Measurements from ENCODE around the gene ANO1.

The ANO1 gene

DNA sequence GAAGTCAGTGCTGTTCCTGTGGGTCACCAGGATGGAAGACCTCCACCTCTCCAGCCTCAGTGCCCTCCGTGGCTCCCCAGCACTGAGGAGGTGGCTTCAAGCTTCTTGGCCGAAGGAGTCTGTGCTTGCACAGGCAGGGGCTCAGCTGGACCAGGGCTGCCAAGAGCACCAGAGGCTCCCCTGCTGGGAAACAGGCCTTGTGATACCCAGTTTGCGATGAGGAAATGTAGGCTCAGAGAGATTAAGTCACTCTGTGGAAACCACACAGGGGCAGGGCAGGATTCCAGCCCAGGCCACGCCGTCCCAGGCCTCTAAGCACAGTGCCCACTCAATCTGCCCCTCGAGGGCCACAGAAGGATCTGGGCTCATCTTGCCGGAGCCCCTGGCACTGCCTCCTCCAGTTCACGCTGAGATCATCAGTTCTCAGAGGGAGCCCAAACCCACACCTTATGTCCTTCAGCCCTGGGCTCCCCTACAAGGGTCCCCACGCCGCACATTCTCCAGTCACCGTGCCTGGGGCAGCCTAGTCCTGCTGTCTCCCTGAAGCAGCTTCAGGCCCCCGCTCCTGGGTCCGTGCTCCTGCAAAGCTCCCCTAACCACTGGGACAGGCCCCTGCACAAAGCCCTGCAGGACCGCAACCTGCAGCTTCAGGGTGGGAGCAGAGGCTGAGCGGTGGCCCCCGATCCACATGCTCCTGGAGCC lies 21.6 kb downstream of the ANO1 start:
- no peak for DNase-seq

DNA sequence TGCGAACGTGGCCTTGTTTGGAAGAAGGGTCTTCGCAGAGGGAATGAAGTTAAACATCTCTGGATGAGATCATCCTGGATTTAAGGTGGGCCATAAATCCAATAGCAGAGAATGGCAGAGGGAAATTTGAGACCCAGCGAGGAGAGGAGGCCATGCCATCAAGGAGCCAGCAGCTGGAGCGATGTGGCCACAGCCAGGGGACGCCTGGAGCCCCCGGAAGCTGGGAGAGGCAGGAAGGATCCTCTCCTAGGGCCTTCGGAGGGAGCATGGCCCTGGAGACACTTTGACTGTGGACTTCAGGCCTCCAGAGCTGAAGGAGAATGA lies 22.1 kb downstream of the ANO1 start:
- no peak for DNase-seq

DNA sequence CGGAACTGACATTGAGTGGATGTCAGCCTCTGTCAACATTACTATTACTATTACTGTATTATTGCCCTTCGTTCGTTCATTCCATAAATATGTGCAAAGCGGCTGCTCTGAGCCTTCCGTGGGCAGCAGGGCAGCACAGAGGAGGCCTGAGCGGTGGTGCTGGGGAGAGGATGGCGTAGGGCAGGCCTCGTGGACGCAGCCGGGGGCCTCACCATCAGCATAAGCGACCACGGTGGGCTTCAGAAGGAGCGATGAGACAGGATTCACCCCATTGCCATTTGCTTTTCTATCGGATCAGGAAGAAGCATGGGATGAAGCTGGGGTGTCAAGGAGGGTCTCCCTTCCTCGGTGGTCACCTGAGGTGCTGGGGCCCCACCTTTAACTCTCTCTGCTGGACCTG lies 22.7 kb downstream of the ANO1 start:
- no peak for DNase-seq

- DNase-seq: no peak
Observed at GRCh38 chr11:70103256-70103975, 25.3 kb downstream of the ANO1 start.

- DNase-seq: no peak
Observed at GRCh38 chr11:70104419-70104818, 26.3 kb downstream of the ANO1 start.

GRCh38 chr11:70104961-70105360 lies 26.8 kb downstream of the ANO1 start:
- DNase-seq: no peak

DNA sequence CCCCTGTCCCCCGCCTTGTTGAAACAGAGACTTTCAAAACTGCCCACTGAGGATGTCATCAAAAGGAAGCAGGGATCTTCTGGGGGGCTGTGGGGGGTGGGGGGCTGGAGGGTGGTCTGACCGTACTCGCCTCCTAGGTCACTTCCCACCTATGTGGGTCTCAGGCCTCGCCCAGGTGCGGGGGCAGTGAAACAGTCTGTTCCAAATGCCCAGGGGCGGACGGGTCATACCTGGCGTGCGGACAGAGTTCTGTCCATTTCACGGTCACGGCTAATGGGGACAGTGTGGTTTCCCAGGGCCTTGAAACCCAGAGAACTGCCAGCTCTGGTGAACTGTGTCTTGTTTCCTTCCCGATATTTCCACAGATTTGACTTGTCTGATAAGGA lies 27.2 kb downstream of the ANO1 start:
- no peak for DNase-seq

- no peak for DNase-seq
Observed at GRCh38 chr11:70105755-70106571, 27.8 kb downstream of the ANO1 start.

DNA sequence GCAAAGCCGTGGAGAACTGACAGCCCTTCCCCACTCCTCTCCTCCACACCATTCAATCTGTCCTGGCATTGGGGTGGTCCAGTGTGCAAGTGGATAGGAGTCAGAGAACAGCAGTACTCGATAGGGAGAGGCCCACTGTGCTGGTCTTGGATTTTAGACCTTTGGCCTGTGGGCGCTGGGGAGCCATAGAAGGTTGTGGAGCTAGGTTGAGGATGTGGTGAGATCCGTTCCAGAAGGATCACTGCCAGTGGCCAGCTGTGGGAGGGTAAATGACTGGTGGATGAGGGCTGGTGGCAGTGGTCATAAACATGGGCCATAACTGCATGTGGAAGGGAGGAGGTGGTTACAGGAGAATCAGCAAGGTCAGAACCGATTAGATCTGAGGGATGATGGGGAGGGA lies 28.6 kb downstream of the ANO1 start:
- DNase-seq: no peak

DNA sequence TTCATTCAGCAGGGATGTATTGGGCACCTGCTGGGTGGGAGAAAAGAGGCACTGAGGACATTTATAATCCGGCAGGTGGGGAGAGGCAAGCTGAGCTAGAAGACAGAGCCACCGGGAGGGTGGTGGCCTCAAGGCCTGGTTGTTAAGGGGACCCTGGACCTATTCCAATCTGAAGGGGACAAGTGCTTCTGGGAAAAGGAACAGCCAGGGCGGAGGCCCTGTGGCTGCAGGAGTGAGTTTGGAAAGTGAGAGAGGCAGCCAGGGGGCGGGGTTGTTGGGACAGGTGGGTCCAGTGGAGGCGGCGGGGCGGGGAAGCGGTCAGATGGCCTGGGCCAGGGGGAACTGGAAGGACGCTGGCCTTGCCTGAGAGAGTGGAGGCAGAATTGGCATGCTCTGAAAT lies 29.1 kb downstream of the ANO1 start:
- DNase-seq: no peak

GRCh38 chr11:70107756-70108155 lies 29.6 kb downstream of the ANO1 start:
- DNase-seq: no peak

- no peak for DNase-seq
Observed at GRCh38 chr11:70108250-70108649, 30.1 kb downstream of the ANO1 start.

DNA sequence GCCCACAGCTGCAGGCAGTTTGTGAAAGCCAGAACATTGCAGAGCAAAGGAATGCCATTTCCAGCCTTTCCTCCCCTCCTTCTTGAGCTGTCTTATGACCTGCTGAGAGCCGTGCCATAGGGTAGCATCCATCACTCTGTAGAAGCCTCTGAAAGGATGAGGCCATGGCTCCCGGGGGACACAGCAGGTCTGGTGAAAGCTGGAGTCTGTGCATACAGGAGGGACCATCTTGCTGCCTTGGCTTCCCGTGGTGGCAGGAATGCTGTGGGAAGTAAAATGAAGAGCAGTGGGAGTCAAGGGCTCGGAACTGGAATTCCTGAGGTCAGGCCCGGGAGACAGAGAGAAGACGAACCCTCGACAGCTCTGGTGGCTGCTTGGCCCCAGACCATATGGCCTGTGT lies 30.9 kb downstream of the ANO1 start:
- DNase-seq: no peak

GRCh38 chr11:70109903-70110302 lies 31.8 kb downstream of the ANO1 start:
- no peak for DNase-seq

- no peak for DNase-seq
Observed at GRCh38 chr11:70110538-70111055, 32.5 kb downstream of the ANO1 start.

DNA sequence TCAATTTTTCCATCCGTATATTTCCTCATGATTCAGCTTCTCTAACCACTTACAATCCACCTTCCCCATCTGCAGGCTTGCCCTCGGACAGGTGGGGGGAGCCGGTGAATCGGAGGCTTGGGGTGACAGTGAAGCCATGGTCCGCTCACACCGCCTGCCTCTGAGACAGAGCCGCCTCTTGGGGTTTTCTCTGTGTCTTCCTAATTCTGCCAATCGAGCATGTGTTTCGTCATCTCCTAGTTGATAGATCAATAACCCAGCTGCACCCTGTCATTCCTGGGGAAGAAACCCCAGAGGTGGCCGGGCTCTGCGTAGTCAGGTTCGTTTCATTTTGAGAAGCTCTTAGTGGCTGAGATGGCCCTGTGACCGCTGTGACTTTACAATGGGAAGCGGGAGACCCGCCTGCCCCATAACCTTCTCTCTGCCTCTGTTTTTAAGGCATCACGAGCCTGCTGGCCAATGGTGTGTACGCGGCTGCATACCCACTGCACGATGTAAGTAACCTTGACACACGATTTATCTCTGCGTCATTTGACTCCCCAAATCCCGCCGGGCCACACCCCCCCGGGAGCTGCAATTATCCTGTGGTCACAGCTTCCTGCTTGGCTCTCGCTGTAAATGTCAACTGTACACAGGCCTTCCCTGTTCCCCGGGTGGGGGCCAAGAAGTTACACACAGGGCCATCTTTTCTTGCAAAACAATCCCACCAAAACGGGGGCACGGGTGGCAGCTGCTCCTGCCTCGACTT lies 33.3 kb downstream of the ANO1 start:
- no peak for DNase-seq

GRCh38 chr11:70112017-70112434 lies 33.9 kb downstream of the ANO1 start:
- DNase-seq: no peak

GRCh38 chr11:70113801-70114200 lies 35.7 kb downstream of the ANO1 start:
- no peak for DNase-seq

- no peak for DNase-seq
Observed at GRCh38 chr11:70115778-70116177, 37.7 kb downstream of the ANO1 start.

DNA sequence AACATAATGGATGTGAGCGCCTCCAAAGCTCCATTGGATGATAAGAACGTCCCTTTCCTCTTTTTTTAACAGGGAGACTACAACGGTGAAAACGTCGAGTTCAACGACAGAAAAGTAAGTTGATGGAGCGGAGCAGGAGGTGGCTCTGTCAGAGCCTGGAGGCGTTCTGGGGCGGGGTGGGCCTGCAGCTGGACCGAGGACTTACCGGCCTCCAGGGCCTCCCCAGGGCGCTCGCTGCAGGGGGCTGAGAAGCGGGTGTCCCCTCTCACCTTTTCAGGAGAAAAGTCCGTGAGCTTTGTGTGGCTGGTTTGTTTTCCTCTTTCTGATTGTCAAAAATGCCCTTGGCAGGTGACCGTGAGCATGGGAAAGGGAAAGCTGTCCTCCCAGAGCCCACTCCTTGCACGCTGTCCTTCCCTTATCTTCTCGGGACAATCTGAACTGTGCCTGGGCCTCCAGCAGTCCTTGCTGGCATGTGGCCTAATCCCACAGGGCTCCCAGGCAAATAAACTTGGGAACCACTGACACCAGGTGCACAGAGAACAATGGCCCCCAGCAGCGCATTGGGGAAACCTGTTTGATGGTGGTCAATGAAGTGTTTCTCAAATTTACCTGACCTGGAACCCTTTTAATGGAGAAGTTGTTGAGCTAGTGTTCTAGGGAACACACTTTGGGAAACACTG lies 38.4 kb downstream of the ANO1 start:
- DNase-seq: no peak

DNA sequence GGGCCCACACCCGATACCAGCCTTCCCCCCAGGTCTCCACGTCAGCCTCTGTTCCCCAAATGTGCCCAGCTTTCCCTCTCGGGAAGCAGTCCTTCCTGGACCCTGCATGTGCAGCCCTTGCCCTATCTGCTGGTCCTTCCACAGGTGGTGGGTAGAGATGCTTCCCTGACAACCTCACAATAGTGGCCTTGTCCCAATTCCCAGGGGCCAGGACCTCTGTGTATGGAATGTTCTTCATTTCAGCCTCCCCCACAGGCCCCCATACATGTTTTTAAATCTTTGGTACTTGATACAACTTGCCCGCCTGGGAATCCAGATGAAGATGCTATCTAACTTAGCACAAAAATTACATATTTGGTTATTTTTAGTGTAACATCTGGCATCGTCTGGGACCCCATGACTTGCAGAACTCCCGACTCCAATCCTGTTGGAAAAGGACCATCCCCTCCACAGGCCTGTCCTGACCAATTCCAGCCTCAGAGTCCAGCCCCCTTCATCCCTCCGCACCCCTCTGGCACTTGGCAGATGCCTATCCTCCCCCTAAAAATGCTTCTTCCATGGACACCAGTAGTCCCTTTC lies 39.5 kb downstream of the ANO1 start:
- DNase-seq: no peak

- no peak for DNase-seq
Observed at GRCh38 chr11:70118642-70119041, 40.5 kb downstream of the ANO1 start.

Data from hematopoietic multipotent progenitor cell treated with erythropoietin and hydrocortisone succinate and interleukin-3 and kit ligand, for 6 days (in vitro differentiated cells).